Transverse colon (tissue), 4 donors: ENCODE measurements around the gene TAS2R46. TPM values are rescaled to one million over a fixed set of nuclear protein-coding genes. Genes with fewer than 3 reads are reported as not detected.
"Not testable (repeated sequence)": the region's sequence is repeated elsewhere in the genome, so short reads cannot be mapped to it uniquely, and the experiment has no call there.

Experiments
- DNase-seq: peaks from one replicate; pipeline ENCODE4 v3.0.0-alpha.2; 2019
- H3K27ac ChIP-seq, 4 donors: fragments of 200-600 bp; sonication (generic); 2 replicates each; pipeline ENCODE4 v1.5.1; 2016 to 2018; ENCODE audit warnings: inconsistent platforms in 4 of 4
- H3K27me3 ChIP-seq: fragments of 200-600 bp; sonication (generic); 2 replicates; pipeline ENCODE4 v1.5.1; 2017; ENCODE audit warnings: inconsistent platforms
- H3K36me3 ChIP-seq, 4 donors: fragments of 200-600 bp; sonication (generic); 2 replicates each; pipeline ENCODE4 v1.5.1; 2017 to 2019; ENCODE audit warnings: inconsistent platforms in 4 of 4
- H3K4me1 ChIP-seq, 4 donors: fragments of 200-600 bp; sonication (generic); 2 replicates each; pipeline ENCODE4 v1.5.1; 2017 to 2020; ENCODE audit warnings: inconsistent platforms in 4 of 4
- H3K4me3 ChIP-seq, 4 donors: fragments of 200-600 bp; sonication (generic); 1 replicate in 1 of 4; 2 replicates in 3 of 4; pipeline versions ENCODE4 v1.5.1 to v1.6.1; 2017 to 2019; ENCODE audit warnings: inconsistent platforms in 4 of 4
- H3K9me3 ChIP-seq, 2 donors: fragments of 200-600 bp; sonication (generic); 2 replicates each; pipeline ENCODE4 v1.5.1; 2017 to 2019; ENCODE audit warnings: inconsistent platforms in 2 of 2
- CTCF ChIP-seq, 5 experiments: fragments of 200-600 bp in 3 of 5; fragments of 450-650 bp in 2 of 5; sonication (generic) in 3 of 5; IDR thresholded peaks; 1 replicate in 2 of 5; 2 replicates in 3 of 5; pipeline ENCODE4 v1.5.1; 2016 to 2017; ENCODE audit warnings: antibody characterized with exemption in 5 of 5, inconsistent platforms in 3 of 5, mild to moderate bottlenecking in 2 of 5, moderate library complexity in 1 of 5
- EP300 ChIP-seq: sonication (generic); formaldehyde crosslinking; IDR thresholded peaks from one replicate; pipeline ENCODE4 v1.6.1; 2017; ENCODE audit warnings: antibody characterized with exemption, low read depth
- POLR2A ChIP-seq: fragments of 450-650 bp; IDR thresholded peaks from one replicate; pipeline ENCODE4 v1.6.1; 2016; ENCODE audit warnings: antibody characterized with exemption, mild to moderate bottlenecking, moderate library complexity
- POLR2AphosphoS5 ChIP-seq, 3 donors: sonication (generic); formaldehyde crosslinking; IDR thresholded peaks; one replicate each; pipeline ENCODE4 v1.6.1; 2016; ENCODE audit warnings: antibody characterized with exemption in 3 of 3
- WGBS, 2 donors: methylation state at CpG; one replicate each; pipeline ENCODE4 v1.1.5; 2018; ENCODE audit warnings: low coverage in 1 of 2; 5-methylcytosine and 5-hydroxymethylcytosine counted together
- in situ Hi-C, 4 donors: fragments of 200-750 bp; cut with MboI; loops; one replicate each; pipeline versions ENCODE4 v1.15.0 to v1.15.1; 2017; ENCODE audit warnings: low sequenced_read_pairs in 3 of 4, low pct_ligation_motif_present in 1 of 4, low pct_unique_long_range_greater_than_20kb in 1 of 4
- intact Hi-C: fragments of 100-400 bp; cut with DNase I; formaldehyde crosslinking; loops from one replicate; pipeline ENCODE4 v1.15.1; 2023; ENCODE audit warnings: low total_unique reads
- total RNA-seq, 4 donors: library from RNA; depleted of rRNA; stranded (reverse); fragments of >200 nt; gene quantifications; one replicate each; pipeline ENCODE4 v1.1.0, GENCODE V29; 2016

TAS2R46 gene
- total RNA-seq, 4 donors from 2014 or later, result 2.4 to 3.8 TPM; not detected in 2

- Histone ChIP-seq H3K4me3 (no peak overlapping the region), H3K36me3 (no peaks in the 10 kb centered on the region), H3K27ac (no peak overlapping the region), H3K9me3 (no peaks in the 10 kb centered on the region), H3K27me3 (no peaks in the 10 kb centered on the region), H3K4me1 (no peaks in the 10 kb centered on the region)
- in situ Hi-C loops (no loop called here), intact Hi-C loops (no loop called here)
- WGBS, 2 donors, result 97 to 100% methylated on average over 3 of the region's 3 CpGs
- TF ChIP-seq EP300 (no peak), POLR2A (no peak), CTCF (IDR thresholded peaks at IDR 0.05) (no peak), POLR2AphosphoS5 (IDR thresholded peaks at IDR 0.05) (no peak)
- no peak for DNase-seq
Observed at GRCh38 chr12:11059041-11059440, 3.1 kb downstream of the TAS2R46 start.

- Histone ChIP-seq H3K9me3 (peaks cover 0 to 6% of the 10 kb centered on the region in 2 donors), H3K4me3 (no peak overlapping the region), H3K27me3 (no peaks in the 10 kb centered on the region), H3K36me3 (no peaks in the 10 kb centered on the region), H3K4me1 (no peaks in the 10 kb centered on the region), H3K27ac (no peak overlapping the region)
- whole genome bisulfite sequencing, 2 donors, result 91 to 95% methylated on average over 2 of the region's 2 CpGs
- no peak for TF ChIP-seq EP300
- no peak for TF ChIP-seq POLR2AphosphoS5 (IDR thresholded peaks at IDR 0.05)
- no peak for TF ChIP-seq CTCF (IDR thresholded peaks at IDR 0.05)
- TF ChIP-seq POLR2A, result no peak
- in situ Hi-C loops (no loop called here), intact Hi-C loops (no loop called here)
- no peak for DNase-seq
Observed at GRCh38 chr12:11055306-11055705, 6.8 kb downstream of the TAS2R46 start.

- H3K9me3 ChIP-seq, result not testable (repeated sequence)
Observed at GRCh38 chr12:11049806-11050531, 12.1 kb downstream of the TAS2R46 start.

GRCh38 chr12:11041366-11041765 is 20.7 kb downstream of the TAS2R46 start:
- H3K4me3 ChIP-seq, H3K9me3 ChIP-seq, intact Hi-C loops, DNase-seq, H3K36me3 ChIP-seq, H3K27ac ChIP-seq, in situ Hi-C loops, H3K4me1 ChIP-seq, H3K27me3 ChIP-seq: not testable (repeated sequence)
- 71 to 89% methylated on average over 2 of the region's 2 CpGs for WGBS, 2 donors

More at GRCh38 chr12:11049806-11050531, 12.1 kb downstream of the TAS2R46 start:
- 83 to 98% methylated on average over 1 to 7 of the region's 7 CpGs for WGBS, 2 donors
- H3K4me3 ChIP-seq, H3K4me1 ChIP-seq, H3K27me3 ChIP-seq, in situ Hi-C loops, H3K27ac ChIP-seq, intact Hi-C loops, DNase-seq: not testable (repeated sequence)
- peaks cover 0 to 10% (median 3%) of the 10 kb centered on the region in 4 donors for H3K36me3 ChIP-seq

GRCh38 chr12:11040162-11040561 is 21.9 kb downstream of the TAS2R46 start:
- intact Hi-C loops (no loop called here), in situ Hi-C loops (no loop called here)
- Histone ChIP-seq H3K9me3 (no peaks in the 10 kb centered on the region), H3K27me3 (no peaks in the 10 kb centered on the region), H3K36me3 (peaks cover 0 to 4% (median 0%) of the 10 kb centered on the region in 4 donors), H3K27ac (no peak overlapping the region), H3K4me3 (no peak overlapping the region), H3K4me1 (no peaks in the 10 kb centered on the region)
- WGBS, 2 donors, result 74 to 86% methylated on average over 1 of the region's 1 CpG
- TF ChIP-seq EP300 (no peak), POLR2A (no peak), POLR2AphosphoS5 (IDR thresholded peaks at IDR 0.05) (no peak), CTCF (IDR thresholded peaks at IDR 0.05) (no peak)
- no peak for DNase-seq
